Activated T-helper 1 cell treated with anti-CD3 and anti-CD28 coated beads, Interleukin-2, amount 50 U/mL, for 16 hours (primary cell): ENCODE results near the gene EIF2B4.
"Not testable (repeated sequence)": the region's sequence is repeated elsewhere in the genome, so short reads cannot be mapped to it uniquely, and the experiment has no call there.

ENCODE experiments used
- DNase-seq, 2 donors: peaks; one replicate each; pipeline ENCODE4 v3.0.0-alpha.2; 2020; ENCODE audit warnings: low read depth in 1 of 2, low spot score in 1 of 2

Gene EIF2B4

GRCh38 chr2:27350106-27350693 lies 19.9 kb downstream of the EIF2B4 start:
- DNase-seq, result no peak

GRCh38 chr2:27347641-27348040 lies 22.5 kb downstream of the EIF2B4 start:
- DNase-seq, result no peak

- DNase-seq, result no peak
Measured at GRCh38 chr2:27336173-27336572, 34.0 kb downstream of the EIF2B4 start.

GRCh38 chr2:27335311-27335710 lies 34.8 kb downstream of the EIF2B4 start:
- DNase-seq, result no peak

GRCh38 chr2:27324720-27325119 lies 45.4 kb downstream of the EIF2B4 start:
- DNase-seq, result no peak

GRCh38 chr2:27323596-27324285 lies 46.4 kb downstream of the EIF2B4 start:
- no peak for DNase-seq

- DNase-seq, result peak; percentile 75
Measured at GRCh38 chr2:27322766-27323595, 47.2 kb downstream of the EIF2B4 start, which contains the start of gene MPV17. TSS of gene MPV17 (minus strand) at chr2:27323097. CDS start at chr2:27322517, 580 bp downstream.

GRCh38 chr2:27322301-27322765 lies 47.8 kb downstream of the EIF2B4 start:
- no peak for DNase-seq

GRCh38 chr2:27320958-27321543 lies 49.1 kb downstream of the EIF2B4 start:
- DNase-seq, result no peak

- DNase-seq, result not testable (repeated sequence)
Measured at GRCh38 chr2:27319839-27320238, 50.3 kb downstream of the EIF2B4 start.

GRCh38 chr2:27316655-27317412 lies 53.3 kb downstream of the EIF2B4 start:
- no peak for DNase-seq

- DNase-seq, result no peak
Measured at GRCh38 chr2:27315122-27315521, 55.0 kb downstream of the EIF2B4 start.

- DNase-seq, result no peak
Measured at GRCh38 chr2:27314709-27315108, 55.4 kb downstream of the EIF2B4 start.
